Hepatocyte (in vitro differentiated cells): ENCODE measurements around the gene TPM2. TPM values are rescaled to one million over a fixed set of nuclear protein-coding genes. Genes with fewer than 3 reads are reported as not detected.

Experiments used
- DNase-seq: peaks from one replicate; pipeline ENCODE4 v3.0.0-alpha.2; 2016; ENCODE audit warnings: low spot score
- H2AFZ ChIP-seq: fragments of 200-600 bp; sonication (generic); 2 replicates; pipeline ENCODE4 v1.6.0; 2016; ENCODE audit warnings: antibody characterized with exemption, mild to moderate bottlenecking
- H3K27ac ChIP-seq: fragments of 200-600 bp; sonication (generic); 2 replicates; pipeline ENCODE4 v1.5.1; 2016; ENCODE audit warnings: mild to moderate bottlenecking
- H3K27me3 ChIP-seq: fragments of 200-600 bp; sonication (generic); 2 replicates; pipeline ENCODE4 v1.6.1; 2016
- H3K36me3 ChIP-seq: fragments of 200-600 bp; sonication (generic); replicated peaks from 2 replicates; pipeline ENCODE4 v1.5.1; 2016; ENCODE audit warnings: low read depth; ENCODE audit not compliant: insufficient read depth
- H3K4me1 ChIP-seq: fragments of 200-600 bp; sonication (generic); 2 replicates; pipeline ENCODE4 v1.5.1; 2016; ENCODE audit warnings: mild to moderate bottlenecking, moderate library complexity; ENCODE audit not compliant: insufficient read depth
- H3K4me2 ChIP-seq: fragments of 200-600 bp; sonication (generic); 2 replicates; pipeline ENCODE4 v1.6.0; 2016
- H3K4me3 ChIP-seq: fragments of 200-600 bp; sonication (generic); 2 replicates; pipeline ENCODE4 v1.5.1; 2016; ENCODE audit warnings: mild to moderate bottlenecking
- H3K79me2 ChIP-seq: fragments of 200-600 bp; sonication (generic); 2 replicates; pipeline ENCODE4 v1.6.0; 2017; ENCODE audit warnings: mild to moderate bottlenecking
- H3K9me2 ChIP-seq: fragments of 200-600 bp; sonication (generic); replicated peaks from 2 replicates; pipeline ENCODE4 v1.6.0; 2017; ENCODE audit warnings: mild to moderate bottlenecking; ENCODE audit not compliant: insufficient read depth
- H3K9me3 ChIP-seq: fragments of 200-600 bp; sonication (generic); 2 replicates; pipeline ENCODE4 v1.5.1; 2016; ENCODE audit warnings: low read depth, mild to moderate bottlenecking
- H4K20me1 ChIP-seq: fragments of 200-600 bp; sonication (generic); 2 replicates; pipeline ENCODE4 v1.6.0; 2016; ENCODE audit warnings: mild to moderate bottlenecking; ENCODE audit not compliant: insufficient read depth, poor library complexity, severe bottlenecking
- CTCF ChIP-seq: fragments of 200-600 bp; sonication (generic); IDR thresholded peaks from 2 replicates; pipeline ENCODE4 v1.5.1; 2016; ENCODE audit warnings: antibody characterized with exemption, mild to moderate bottlenecking; ENCODE audit not compliant: poor library complexity
- EZH2 ChIP-seq: fragments of 200-600 bp; sonication (generic); IDR thresholded peaks from 2 replicates; pipeline ENCODE4 v1.6.1; 2016; ENCODE audit warnings: antibody characterized with exemption, mild to moderate bottlenecking, borderline replicate concordance
- EZH2phosphoT487 ChIP-seq: fragments of 200-600 bp; sonication (generic); IDR thresholded peaks from one replicate; pipeline ENCODE4 v1.6.1; 2018; ENCODE audit warnings: antibody characterized with exemption, mild to moderate bottlenecking, low read depth, moderate library complexity; ENCODE audit not compliant: unreplicated experiment, severe bottlenecking
- WGBS: methylation state at CpG from one replicate; pipeline ENCODE4 v1.1.6; 2016; ENCODE audit warnings: low lambda C conversion rate; ENCODE audit errors: missing lambda C conversion rate; 5-methylcytosine and 5-hydroxymethylcytosine counted together
- polyA plus RNA-seq: library from polyadenylated mRNA; unstranded; fragments of >200 nt; fragmentation: Nextera tagmentation; extraction: Ambion mirVana; gene quantifications from 2 replicates; pipeline ENCODE4 v1.2.1, GENCODE V29; 2016
- total RNA-seq: library from RNA; depleted of rRNA; stranded (reverse); fragments of >200 nt; gene quantifications from 2 replicates; pipeline ENCODE4 v1.2.3, GENCODE V29; 2014

The TPM2 gene
- total and polyA plus RNA-seq, 2 experiments from 2014 or later: 98.7 to 166 TPM

- no peak for DNase-seq
- no peaks in the 10 kb centered on the region for H3K4me1 ChIP-seq
- no peaks in the 10 kb centered on the region for H3K27me3 ChIP-seq
- no peak overlapping the region for H2AFZ ChIP-seq
- no peaks in the 10 kb centered on the region for H3K9me2 ChIP-seq
- H3K4me3 ChIP-seq: no peak overlapping the region
- no peaks in the 10 kb centered on the region for H3K79me2 ChIP-seq
- H3K36me3 ChIP-seq: peaks cover 7% of the 10 kb centered on the region
- WGBS: 94% methylated on average over 11 of the region's 11 CpGs
- H3K27ac ChIP-seq: no peak overlapping the region
- no peaks in the 10 kb centered on the region for H3K9me3 ChIP-seq
- TF ChIP-seq CTCF (no peak), EZH2phosphoT487 (no peak)
- no peak overlapping the region for H3K4me2 ChIP-seq
- no peaks in the 10 kb centered on the region for H4K20me1 ChIP-seq
These were observed 23.2 kb upstream of the TPM2 start for GRCh38 chr9:35712762-35713400.

- Histone ChIP-seq H3K9me2 (no peaks in the 10 kb centered on the region), H3K4me2 (no peak overlapping the region), H3K4me3 (no peak overlapping the region), H3K9me3 (no peaks in the 10 kb centered on the region), H2AFZ (no peak overlapping the region), H3K27me3 (no peaks in the 10 kb centered on the region), H3K27ac (no peak overlapping the region), H3K36me3 (peaks cover 7% of the 10 kb centered on the region), H3K79me2 (no peaks in the 10 kb centered on the region), H3K4me1 (no peaks in the 10 kb centered on the region), H4K20me1 (no peaks in the 10 kb centered on the region)
- 88% methylated on average over 21 of the region's 21 CpGs for WGBS
- TF ChIP-seq CTCF (no peak), EZH2 (no peak), EZH2phosphoT487 (no peak)
- no peak for DNase-seq
These were observed 22.0 kb upstream of the TPM2 start for GRCh38 chr9:35711501-35712428.

GRCh38 chr9:35710818-35711500 is 21.2 kb upstream of the TPM2 start:
- Histone ChIP-seq H3K9me3 (no peaks in the 10 kb centered on the region), H3K79me2 (no peaks in the 10 kb centered on the region), H3K27me3 (no peaks in the 10 kb centered on the region), H2AFZ (no peak overlapping the region), H3K36me3 (peaks cover 7% of the 10 kb centered on the region), H3K4me3 (no peak overlapping the region), H3K27ac (no peak overlapping the region), H3K9me2 (no peaks in the 10 kb centered on the region), H4K20me1 (no peaks in the 10 kb centered on the region), H3K4me2 (no peak overlapping the region), H3K4me1 (no peaks in the 10 kb centered on the region)
- DNase-seq: no peak
- WGBS: 95% methylated on average over 7 of the region's 7 CpGs
- TF ChIP-seq EZH2phosphoT487 (no peak), CTCF (no peak), EZH2 (no peak)
